GM21723 (cell line): Measurements from ENCODE around the gene RAI1.

Experiments used
- ATAC-seq: cut with Tn5 transposase; IDR thresholded peaks from one replicate; pipeline ENCODE4 v1.9.1; 2021; ENCODE audit warnings: mild to moderate bottlenecking, moderate library complexity; ENCODE audit not compliant: unreplicated experiment

RAI1 gene

DNA sequence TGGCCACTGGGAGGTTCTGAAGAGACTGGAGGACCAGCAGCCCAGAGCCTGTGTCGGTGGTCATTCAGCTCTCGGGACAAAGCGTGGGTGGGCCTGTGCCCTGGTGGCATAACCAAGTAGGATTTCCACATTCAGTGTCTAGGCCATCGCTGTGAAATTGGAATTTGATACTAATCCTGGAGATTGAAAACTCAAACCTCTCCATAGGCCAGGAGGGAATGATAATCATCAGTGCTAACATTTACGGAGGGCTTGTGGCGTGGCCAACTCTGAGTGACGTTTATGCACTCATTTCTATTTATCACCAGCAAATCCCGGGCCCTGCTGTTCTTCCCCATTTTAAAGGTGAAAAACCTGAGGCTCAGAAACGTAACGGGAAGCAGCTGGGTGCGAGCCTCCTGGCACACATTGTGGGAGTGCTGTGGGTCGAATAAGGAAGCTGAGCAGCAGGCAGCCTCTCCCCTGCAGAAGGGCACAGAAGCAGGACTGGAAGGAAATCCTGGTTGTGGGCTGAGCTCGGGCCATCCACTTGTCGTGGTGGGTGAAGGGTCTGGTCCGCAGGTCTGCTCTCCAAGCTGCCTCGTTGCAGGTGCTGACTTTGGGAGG is 33.1 kb downstream of the RAI1 start:
- ATAC-seq: no peak

DNA sequence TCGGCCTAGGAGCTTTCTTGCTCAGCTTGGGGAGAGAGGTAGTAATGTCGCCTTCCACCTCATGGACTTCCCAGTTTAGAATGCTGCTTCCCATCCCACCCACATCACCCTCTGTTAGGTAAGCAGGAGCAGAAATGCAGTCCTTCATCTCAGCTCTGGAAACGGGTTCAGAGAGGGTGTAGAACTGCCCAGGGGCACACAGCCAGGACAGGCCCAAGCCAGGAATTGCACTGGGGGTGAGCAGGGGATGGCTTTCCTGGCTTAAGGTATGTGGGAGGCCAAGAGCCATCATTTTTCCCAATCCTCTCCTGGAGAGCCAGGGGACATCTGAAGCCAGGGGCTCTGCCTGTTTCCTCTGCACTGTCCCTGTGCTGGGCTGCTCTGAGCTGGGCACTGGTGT is 33.6 kb downstream of the RAI1 start:
- ATAC-seq: no peak

DNA sequence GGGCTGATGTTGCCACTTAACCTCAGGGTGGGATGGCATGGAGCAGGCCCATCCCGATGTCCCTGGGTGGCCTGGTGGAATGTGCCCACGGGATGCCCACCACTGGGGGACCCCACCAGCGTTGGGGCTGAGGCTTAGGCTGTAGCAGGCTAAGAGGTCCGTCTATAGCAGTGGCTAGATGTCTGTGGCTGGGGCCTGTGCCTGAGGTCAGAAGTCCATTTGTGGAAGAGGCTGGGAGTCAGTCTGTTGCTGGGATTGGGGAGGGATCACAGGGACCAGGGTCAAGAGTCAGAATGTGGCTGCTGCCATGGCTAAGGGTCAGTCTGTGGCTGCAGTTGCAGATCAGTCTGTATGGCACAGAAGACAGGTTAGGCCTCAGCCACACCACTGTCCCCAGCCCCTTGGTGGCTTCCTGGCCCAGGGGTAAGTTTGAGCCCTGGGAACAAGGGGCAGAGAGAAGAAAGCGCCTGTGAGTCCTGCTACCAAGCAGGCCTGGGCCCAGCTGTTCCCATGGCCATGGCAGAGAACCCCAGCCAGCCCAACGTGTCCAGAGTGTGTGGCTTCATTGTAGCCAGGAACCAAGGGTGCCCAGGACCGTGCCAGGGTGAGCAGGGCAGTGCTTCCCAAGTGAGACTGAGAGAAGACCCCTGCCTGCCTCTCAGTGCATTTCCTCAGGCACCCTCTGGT is 35.7 kb downstream of the RAI1 start:
- ATAC-seq: no peak

DNA sequence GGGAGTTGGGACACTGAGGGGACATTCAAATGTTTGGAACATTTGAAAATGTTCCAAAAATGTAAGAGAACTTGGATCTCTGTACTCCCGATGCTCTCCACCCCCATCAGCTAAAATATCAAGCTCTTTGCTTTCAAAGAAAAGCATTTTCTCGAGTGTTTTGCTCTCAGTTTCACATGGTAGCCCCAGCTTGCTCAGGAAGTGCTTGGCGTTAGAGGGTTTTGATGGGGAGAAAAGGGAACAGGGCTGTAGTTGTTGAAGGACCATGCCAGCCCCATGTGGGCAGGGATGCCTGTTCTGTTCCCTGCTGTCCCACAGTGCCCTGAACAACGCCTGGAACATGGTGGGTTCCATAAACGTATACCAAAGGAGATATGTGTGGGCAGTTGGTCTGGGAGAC is 37.0 kb downstream of the RAI1 start:
- ATAC-seq: no peak

DNA sequence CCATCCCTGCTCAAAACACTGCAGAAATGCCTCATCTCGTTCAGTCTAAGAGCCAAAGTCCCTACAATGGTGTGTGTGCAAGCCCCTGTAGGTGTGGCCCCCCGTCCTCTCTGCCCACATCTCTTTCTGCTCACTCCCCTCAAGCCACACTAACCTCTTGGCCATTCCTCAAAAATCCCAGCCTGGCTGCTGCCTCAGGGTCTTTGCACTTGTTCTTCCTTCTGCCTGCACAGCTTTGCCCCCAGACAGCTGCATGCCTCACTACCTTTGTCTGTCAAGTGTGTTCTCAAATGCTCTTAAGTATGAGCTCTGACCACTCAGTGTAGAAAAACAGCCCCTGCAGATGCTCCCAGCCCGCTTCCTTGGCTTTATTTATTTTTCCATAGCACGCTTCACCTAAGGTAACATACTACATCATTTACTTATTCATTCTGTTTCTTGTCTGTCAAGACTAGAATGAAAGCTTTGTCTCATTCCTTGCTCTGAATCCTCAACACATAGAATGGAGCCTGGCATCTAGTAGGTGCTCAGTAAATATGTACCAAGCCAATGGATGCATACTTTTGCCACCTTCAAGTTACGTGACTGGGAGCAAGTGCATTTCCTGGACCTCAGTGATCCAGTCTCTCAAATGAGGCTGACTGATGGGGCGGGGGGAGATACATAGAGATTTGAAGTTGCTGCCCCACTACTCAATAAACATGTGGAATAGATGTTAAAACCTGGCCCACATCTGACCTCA is 38.1 kb downstream of the RAI1 start:
- no peak for ATAC-seq

DNA sequence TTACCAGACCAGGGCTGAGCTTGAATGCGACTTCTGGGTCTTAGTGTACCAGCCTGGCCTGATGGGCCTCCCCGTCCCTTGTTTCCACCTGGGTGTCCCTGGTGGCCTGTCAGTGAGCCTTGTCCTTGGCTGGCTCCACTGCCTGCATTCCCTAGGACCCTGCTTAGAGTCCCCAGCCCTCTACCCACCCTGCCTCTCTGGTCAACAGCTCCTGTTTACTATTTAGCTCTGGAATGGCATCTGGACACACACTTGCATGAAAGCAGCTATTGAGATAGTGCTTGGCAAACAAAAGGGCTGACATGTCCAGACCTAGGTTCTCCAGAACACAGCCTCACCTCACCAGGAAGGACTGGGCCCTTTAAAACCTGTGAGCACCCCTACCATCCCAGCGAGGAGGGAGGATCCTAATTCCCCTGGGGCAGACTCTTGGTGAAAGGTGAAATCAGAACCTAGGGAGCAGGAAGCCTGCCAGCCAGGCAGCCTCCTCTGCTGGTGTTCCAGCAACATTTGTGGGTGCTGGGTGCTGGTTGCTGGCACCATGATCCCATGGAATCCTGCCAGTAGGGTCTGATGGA is 38.8 kb downstream of the RAI1 start:
- ATAC-seq: no peak

DNA sequence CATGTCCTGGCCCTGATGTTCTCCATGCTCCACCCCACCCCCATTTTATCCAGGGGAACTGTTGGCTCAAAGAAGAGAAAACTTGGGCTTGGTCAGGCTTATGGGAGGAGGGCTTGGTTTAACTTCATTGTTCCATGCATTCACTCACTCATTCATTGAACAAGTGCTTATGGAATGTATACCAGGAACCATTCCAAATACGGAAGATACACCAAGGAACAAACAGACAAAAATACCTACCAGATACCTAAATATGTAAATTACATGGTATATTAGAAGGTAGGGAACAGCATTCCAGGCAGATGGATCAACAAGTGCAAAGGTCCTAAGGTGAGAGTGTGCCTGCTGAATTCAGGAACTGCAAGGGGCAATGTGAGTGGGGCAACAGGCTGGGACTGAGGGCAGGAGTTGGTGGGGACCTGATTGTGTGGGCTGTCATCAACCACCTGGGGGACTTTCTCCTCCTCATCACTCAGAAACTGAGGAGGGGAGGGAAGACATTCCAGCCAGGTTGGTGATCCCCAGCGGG is 39.9 kb downstream of the RAI1 start:
- ATAC-seq: no peak

DNA sequence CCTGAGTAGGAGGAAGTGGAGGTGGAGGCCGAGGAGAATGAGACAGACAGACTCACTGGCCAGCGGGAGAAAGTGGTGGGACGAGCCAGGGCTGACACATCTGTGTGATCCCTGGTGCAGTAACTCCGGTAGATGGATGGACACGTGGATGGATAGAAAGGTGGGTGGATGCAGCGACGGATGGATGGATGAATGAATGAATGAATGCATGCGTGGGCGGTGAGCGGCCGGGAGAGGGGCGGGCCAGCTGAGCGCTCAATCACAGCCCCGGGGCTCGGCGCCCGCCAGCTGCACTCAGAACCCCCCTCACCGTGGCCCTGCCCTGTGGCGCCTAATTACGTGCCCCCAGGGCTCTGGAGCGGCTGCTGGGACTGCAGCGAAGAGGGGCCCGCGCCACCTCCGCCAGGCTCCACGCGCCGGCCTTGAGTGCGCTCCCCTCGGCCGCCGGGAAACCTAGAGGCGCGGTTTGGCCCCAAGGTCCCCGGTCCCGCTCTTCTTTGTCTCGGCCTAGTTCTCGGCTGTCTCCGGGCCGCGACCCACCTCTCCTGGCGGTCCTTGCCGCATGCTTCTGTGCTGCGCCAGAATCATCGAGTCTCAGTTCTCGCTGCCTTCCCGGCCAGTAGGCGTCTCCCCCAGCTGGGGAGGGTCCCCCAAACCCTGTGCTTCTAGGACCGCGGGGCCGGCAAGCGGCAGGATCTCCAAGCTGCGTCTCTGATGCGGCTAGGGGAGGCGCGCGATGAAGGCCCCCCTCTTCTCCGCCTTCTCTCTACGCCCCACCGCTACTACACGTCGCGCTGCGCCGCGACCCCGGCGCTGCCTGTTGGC is 41.0 kb downstream of the RAI1 start:
- ATAC-seq: no peak

DNA sequence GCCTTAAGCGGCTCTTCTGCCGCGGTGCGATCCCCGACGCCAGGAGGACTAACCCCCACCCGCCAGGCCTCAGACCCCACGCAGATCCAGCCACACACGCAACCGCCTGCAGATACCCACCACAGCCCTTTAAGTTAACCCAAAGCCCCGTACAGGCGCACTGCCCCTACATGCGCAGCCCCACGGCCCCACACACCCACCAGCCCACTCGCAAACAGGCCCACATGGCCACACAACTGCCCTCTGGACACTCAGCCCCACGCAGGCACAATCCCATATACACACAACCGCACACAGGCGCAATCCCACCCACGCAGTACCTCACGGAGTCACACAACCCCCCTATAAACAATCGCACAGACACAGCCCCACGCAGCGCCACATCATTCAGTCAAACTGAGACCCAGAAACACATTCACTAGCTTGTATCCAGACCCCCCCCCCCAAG is 41.7 kb downstream of the RAI1 start:
- no peak for ATAC-seq

DNA sequence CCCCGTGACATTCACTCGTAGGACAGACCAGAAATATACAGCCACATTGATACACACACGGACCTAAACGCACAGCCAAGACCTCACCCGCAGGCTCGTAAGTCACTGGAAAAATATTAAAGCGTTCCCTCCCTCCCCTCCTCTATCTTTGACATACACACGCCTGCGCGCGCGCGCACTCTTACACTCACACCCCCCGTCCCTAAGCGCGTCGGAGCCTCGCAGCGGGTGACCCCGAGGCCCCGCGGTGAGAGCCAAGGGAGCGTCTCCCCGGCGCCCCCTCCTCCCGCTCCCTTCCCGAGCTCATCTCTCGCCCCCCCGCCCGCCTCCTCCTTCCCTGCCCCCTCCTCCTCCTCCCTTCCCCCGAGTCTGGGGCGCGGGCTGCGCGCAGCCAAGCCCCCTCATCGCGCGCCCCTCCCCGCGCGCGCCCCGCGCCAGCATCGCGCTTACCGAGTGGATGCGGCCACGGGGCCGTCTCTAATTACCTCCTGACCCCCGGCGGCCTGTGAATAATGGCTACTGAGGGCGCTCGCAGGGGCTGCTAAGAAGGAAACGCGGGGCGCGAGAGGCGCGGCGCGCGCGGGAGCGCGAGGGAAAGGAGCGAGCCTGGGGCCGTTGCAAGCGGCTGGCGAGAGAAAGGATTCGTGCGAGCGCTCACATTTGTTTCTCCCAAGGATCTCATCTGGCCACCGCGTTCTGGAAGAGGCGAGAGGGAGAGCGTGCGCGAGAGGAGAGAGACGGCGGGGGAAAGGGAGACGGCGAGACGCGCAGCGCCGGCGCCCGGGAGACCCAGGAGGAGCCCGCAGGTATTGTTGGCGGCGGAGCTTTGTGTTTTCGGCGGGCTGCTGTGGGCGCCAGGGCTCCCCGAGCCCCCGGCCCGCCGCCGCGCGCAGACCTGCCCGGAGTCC is 42.4 kb downstream of the RAI1 start:
- ATAC-seq: no peak

DNA sequence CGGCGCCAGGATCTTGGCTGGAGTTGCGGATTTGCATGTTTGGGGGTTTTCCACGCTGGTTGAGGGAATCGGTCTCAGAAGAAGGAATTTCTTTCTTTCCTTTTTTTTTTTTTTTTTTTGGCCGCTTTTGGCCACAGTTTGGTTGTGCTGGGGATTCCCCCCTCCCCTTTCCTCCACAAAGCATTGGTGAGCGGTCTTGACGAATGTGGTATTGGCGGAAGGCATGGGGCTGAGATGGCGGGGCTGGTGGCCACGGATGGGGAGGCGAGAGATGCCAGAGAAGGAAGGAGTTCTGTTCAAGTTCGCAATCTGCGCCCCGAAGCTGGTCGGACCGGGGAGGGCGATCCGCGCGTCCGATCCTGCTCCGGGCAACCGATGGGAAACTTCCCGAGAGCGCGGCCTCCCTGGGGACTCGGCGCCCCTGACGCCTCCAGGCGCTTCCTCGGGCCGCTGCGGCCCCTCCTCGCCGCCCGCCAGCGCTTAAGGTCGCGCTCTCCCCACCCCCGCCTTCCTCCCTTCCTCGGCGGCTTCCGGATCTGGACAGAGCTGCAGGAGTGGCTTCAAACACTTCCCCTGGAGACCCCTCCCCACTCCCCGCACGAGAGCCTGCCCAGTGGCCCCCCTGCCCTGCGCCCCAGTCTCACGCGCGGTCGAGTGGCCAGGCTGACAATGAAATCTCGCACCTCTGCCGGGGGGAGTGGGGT is 43.2 kb downstream of the RAI1 start:
- no peak for ATAC-seq

DNA sequence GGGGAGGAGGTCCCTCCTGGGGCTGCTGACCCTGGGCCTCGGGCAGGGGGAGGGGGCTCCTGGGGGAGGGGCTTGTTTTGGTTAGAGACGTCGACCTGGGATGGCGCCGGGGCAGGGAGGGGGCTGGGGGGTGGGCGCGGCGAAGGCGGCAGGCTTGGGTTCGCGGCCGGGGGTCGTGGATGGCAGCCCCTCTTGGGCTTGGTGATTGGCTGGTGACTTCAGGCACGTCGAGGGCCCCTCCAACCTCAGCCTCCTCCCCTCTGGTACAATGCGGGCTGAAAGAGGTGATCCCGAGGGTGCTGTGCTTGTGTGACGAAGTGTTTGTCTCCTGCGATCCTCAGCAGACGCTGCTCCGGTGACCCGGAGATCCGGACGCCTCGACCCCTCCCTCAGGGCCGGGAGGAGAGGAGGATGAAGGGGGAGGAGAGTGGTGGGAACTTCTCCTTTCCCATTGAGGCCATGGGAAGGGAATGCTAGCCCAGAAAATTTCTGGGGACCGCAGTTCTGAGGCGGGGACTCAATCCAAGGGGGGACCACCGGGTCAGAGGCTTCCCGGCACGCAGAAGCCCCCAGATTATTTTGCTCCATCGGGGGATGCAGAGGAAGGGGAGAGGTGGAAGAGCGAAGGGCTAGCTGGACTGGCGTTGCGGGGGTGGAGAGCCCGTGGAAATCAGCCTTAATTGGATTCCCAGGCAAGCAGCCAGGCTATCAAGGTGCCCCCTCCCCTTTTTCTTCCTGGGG is 43.9 kb downstream of the RAI1 start:
- ATAC-seq: no peak

DNA sequence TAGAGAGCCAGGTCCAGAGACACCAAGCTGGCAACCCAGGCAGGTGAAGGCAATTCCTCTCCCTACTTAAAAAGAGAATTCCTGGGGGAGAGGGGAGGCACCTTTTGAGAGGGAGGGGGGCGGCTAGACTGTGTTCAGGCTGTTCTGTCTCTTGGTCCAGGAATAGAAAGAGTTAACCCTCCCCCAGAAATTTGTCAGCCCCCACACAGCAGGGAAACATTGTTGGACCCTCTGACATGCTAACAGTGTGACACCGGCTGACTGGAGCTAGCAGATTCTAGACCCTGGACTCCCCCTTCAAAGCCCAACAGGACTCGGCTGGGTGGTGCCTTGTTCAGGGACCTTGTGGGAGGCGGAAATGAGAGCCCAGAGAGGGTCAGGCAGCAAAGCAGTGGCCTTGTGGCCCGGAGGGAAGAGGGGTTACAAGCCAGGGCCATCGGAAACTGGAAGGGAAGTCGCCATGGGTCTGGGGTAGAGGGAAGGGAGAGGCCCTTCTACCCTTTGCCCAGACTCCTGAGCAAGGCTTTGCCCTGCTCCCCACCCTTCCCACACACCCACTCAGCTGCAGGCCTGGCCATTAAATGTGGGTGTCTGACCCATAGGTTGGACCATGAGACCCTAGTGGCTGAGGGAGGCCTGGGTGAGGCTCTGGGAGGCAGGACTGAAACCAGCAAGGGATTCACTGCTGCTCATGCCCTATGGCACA is 44.6 kb downstream of the RAI1 start:
- ATAC-seq: no peak

DNA sequence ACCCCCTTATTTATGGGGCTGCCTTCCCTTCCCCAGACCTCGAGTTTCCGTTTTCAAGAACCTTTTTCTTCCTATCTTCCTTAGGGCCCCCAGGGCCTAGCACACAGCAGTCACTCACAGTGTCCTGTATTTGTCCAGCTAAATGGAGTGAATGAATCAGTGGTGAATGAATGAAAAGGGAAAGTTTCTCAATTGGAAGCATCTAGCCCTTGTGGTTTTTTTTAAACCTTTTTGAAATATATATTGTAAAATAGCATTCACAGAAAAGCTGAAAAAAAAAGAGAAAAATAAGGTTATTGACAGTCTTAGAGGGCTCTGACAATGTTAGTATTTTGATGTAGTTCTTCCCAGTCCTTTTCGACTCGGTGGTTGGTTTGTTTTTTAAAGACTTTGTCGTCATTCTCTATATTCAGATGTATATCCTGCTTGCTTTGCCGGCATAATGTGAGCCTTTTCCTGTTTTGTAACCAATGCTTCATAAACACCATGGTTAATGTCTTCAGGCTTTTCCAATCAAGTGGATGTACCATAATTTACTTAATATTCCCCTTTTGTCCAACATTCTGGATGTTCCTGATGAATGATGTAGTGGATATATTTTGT is 45.3 kb downstream of the RAI1 start:
- no peak for ATAC-seq

DNA sequence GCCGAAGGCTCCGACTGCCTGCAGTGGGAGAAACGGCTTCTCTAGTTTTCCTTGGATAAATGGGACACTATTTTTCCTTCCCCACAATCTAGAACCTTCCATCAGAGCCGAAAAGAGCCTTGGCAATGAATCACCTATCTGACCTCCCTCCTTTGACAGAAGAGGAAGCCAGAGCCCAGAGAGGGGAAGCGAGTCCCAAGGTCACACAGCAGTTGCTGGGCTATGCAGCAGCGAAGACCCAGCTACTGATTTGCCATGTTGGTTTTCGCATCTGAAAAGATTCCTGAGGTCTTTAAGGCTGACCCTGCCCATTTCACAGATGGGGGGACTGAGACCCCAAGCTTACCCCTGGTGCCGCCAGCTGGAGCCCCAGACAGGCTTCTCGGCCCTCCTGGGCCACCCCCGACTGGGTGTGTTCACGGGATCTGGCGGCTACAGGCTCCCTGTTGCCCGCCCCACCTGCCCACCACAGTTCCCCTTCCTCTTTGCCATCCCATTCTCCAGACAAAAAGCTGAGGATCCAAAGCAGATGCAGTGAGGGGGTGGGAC is 45.9 kb downstream of the RAI1 start:
- no peak for ATAC-seq

DNA sequence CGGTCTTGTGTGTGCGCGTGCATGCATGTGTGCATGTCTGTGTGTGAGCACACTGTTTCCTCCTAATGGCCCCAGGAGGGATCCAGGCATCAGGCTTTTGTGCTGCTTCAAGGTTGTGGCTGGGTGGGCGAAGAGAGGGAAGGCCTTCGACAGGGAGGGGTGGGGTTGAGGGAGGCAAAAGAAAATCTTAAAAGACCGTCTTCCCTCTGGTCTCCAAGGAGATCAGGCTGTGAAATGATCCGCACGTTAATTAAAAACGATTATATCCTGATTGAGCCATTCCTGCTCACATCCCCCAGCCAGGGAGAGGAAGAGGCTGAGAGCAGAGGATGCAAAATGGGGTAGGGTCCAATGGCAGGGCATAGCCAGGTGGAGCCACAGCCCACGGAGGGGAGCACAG is 46.9 kb downstream of the RAI1 start:
- no peak for ATAC-seq
